ENCODE results near the gene ARHGEF28. TPM values are rescaled to one million over a fixed set of nuclear protein-coding genes. Genes with fewer than 3 reads are reported as not detected.

The ARHGEF28 gene
- total RNA-seq, 2 experiments from 2014 or later = not detected

GRCh38 chr5:73822278-73822988 lies 196.4 kb downstream of the ARHGEF28 start:
- no peaks in the 10 kb centered on the region for H3K4me1 Mint-ChIP-seq (ENCODE audit: low read depth)
- no peaks in the 10 kb centered on the region for H3K36me3 Mint-ChIP-seq (ENCODE audit: low read depth)
- ATAC-seq (no peak), DNase-seq (no peak)
- peaks cover 2% of the 10 kb centered on the region for H3K27me3 Mint-ChIP-seq (ENCODE audit: low read depth)
- no peak overlapping the region for H3K27ac Mint-ChIP-seq
- H3K9me3 Mint-ChIP-seq (ENCODE audit: insufficient read depth) = no peaks in the 10 kb centered on the region
- no peak overlapping the region for H3K4me3 Mint-ChIP-seq
- ChIA-PET CTCF (no interaction called here), POLR2A (no interaction called here)

- POLR2A ChIA-PET = no interaction called here
- no peak overlapping the region for H3K4me3 Mint-ChIP-seq
- ATAC-seq = no peak
Measured at GRCh38 chr5:73822989-73823339, 197.0 kb downstream of the ARHGEF28 start.

GRCh38 chr5:73823508-73823925 lies 197.5 kb downstream of the ARHGEF28 start:
- Mint-ChIP-seq H3K4me1 (ENCODE audit: low read depth) (no peaks in the 10 kb centered on the region), H3K36me3 (ENCODE audit: low read depth) (no peaks in the 10 kb centered on the region), H3K27me3 (ENCODE audit: low read depth) (peaks cover 7% of the 10 kb centered on the region), H3K9me3 (ENCODE audit: insufficient read depth) (no peaks in the 10 kb centered on the region), H3K27ac (no peak overlapping the region), H3K4me3 (no peak overlapping the region)
- ATAC-seq (no peak), DNase-seq (no peak)
- ChIA-PET CTCF (no interaction called here), POLR2A (no interaction called here)

More at GRCh38 chr5:73822989-73823339, 197.0 kb downstream of the ARHGEF28 start:
- no peaks in the 10 kb centered on the region for H3K4me1 Mint-ChIP-seq (ENCODE audit: low read depth)
- no peaks in the 10 kb centered on the region for H3K9me3 Mint-ChIP-seq (ENCODE audit: insufficient read depth)
- peaks cover 2% of the 10 kb centered on the region for H3K27me3 Mint-ChIP-seq (ENCODE audit: low read depth)
- H3K27ac Mint-ChIP-seq = no peak overlapping the region
- CTCF ChIA-PET = no interaction called here
- DNase-seq = no peak
- no peaks in the 10 kb centered on the region for H3K36me3 Mint-ChIP-seq (ENCODE audit: low read depth)

DNA sequence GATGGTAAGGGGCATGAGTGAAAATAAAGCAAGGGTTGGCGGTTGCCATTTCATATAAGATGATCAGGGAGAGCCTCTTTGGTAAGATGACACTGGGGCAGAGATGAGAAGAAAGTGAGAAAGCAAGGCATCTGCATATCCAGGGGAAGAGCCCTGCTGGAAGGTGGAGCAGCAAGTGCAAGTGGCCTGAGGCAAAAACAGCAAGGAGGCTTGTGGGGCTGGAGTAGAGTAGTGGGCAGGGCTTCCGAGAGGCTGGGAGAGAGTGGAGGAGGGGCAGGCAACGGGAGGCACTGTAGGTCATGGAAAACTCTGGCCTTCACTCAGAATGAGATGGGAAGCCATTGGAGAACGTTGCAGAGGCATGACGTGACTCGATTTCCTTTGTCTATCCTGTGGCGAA lies 199.2 kb downstream of the ARHGEF28 start:
- H3K9me3 Mint-ChIP-seq (ENCODE audit: insufficient read depth) = no peaks in the 10 kb centered on the region
- H3K27me3 Mint-ChIP-seq (ENCODE audit: low read depth) = peaks cover 9% of the 10 kb centered on the region
- H3K27ac Mint-ChIP-seq = no peak overlapping the region
- no peak for ATAC-seq
- H3K4me3 Mint-ChIP-seq = no peak overlapping the region
- ChIA-PET POLR2A (no interaction called here), CTCF (no interaction called here)
- H3K4me1 Mint-ChIP-seq (ENCODE audit: low read depth) = no peaks in the 10 kb centered on the region
- no peaks in the 10 kb centered on the region for H3K36me3 Mint-ChIP-seq (ENCODE audit: low read depth)
- DNase-seq = no peak

DNA sequence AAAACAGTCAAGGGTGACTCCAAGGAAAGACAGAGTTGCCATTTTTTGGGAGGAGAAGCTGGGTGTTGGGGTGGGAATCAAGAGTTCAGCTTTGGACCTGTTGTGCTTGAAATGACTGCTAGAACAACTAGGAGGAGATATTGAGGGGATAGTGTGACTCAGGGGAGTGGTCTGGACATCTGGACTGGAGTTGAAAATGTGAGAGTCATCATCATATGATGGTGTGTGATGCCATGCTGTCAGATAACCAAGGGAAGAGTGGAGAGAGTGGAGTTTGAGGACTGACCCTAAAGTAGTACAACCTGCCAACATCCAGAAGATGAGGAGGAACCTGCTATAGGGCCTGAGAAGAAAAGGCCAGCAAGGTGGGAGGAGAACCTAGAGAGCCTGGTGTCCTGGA lies 199.7 kb downstream of the ARHGEF28 start:
- peaks cover 9% of the 10 kb centered on the region for H3K27me3 Mint-ChIP-seq (ENCODE audit: low read depth)
- H3K36me3 Mint-ChIP-seq (ENCODE audit: low read depth) = no peaks in the 10 kb centered on the region
- CTCF ChIA-PET = no interaction called here
- ATAC-seq (no peak), DNase-seq (no peak)
- no peak overlapping the region for H3K4me3 Mint-ChIP-seq
- H3K4me1 Mint-ChIP-seq (ENCODE audit: low read depth) = no peaks in the 10 kb centered on the region
- POLR2A ChIA-PET = no interaction called here
- no peaks in the 10 kb centered on the region for H3K9me3 Mint-ChIP-seq (ENCODE audit: insufficient read depth)
- H3K27ac Mint-ChIP-seq = no peak overlapping the region

- POLR2A ChIA-PET = no interaction called here
- Mint-ChIP-seq H3K4me1 (ENCODE audit: low read depth) (no peaks in the 10 kb centered on the region), H3K4me3 (no peak overlapping the region), H3K27me3 (ENCODE audit: low read depth) (peaks cover 9% of the 10 kb centered on the region), H3K9me3 (ENCODE audit: insufficient read depth) (no peaks in the 10 kb centered on the region), H3K36me3 (ENCODE audit: low read depth) (no peaks in the 10 kb centered on the region), H3K27ac (no peak overlapping the region)
- DNase-seq (no peak), ATAC-seq (no peak)
- CTCF ChIA-PET = no interaction called here
Measured at GRCh38 chr5:73826301-73827105, 200.5 kb downstream of the ARHGEF28 start.

GRCh38 chr5:73827106-73827450 lies 201.1 kb downstream of the ARHGEF28 start:
- H3K27me3 Mint-ChIP-seq (ENCODE audit: low read depth) = peaks cover 9% of the 10 kb centered on the region
- DNase-seq (no peak), ATAC-seq (no peak)
- H3K27ac Mint-ChIP-seq = no peak overlapping the region
- H3K4me1 Mint-ChIP-seq (ENCODE audit: low read depth) = no peaks in the 10 kb centered on the region
- ChIA-PET CTCF (no interaction called here), POLR2A (no interaction called here)
- no peaks in the 10 kb centered on the region for H3K9me3 Mint-ChIP-seq (ENCODE audit: insufficient read depth)
- no peak overlapping the region for H3K4me3 Mint-ChIP-seq
- no peaks in the 10 kb centered on the region for H3K36me3 Mint-ChIP-seq (ENCODE audit: low read depth)

DNA sequence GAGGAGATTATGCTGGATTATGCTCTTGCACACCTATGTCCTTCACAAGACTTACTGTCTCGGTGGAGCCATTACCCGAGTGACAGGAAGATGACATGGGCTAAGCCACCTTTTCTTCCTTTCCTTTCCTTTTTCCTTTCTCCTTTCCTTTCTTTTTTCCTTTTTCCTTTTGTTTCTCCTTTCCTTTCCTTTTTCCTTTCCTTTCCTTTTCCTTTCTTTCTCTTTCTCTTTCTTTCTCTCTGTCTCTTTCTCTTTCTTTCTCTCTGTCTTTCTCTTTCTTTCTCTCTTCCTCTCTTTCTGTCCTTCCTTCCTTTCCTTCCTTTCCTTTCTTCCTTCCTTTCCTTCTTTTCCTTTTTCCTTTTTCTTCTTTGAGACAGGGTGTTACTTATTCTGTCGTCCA lies 202.5 kb downstream of the ARHGEF28 start:
- POLR2A ChIA-PET = no interaction called here

DNA sequence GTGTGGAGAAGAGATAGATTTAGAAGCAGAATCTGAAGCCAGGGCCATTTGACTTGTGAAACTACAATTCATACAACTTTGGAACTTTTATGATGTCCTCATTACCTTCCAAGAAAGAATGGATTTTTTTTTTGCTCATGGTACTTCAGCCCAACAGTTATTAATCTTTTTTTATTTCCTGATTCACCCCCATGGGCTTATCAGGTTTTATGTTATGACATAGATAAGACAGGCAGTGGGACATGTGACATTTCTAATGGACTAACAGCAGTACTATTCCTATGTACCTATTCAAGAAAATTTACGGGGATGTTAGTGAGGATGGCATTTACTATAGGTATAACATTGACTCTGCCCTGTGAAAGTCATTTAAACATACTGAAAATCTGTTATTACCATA lies 204.7 kb downstream of the ARHGEF28 start:
- POLR2A ChIA-PET = no interaction called here
- DNase-seq (no peak), ATAC-seq (no peak)
- Mint-ChIP-seq H3K4me3 (no peak overlapping the region), H3K27me3 (ENCODE audit: low read depth) (peaks cover 15% of the 10 kb centered on the region), H3K9me3 (ENCODE audit: insufficient read depth) (no peaks in the 10 kb centered on the region), H3K36me3 (ENCODE audit: low read depth) (no peaks in the 10 kb centered on the region), H3K4me1 (ENCODE audit: low read depth) (no peaks in the 10 kb centered on the region), H3K27ac (no peak overlapping the region)
- CTCF ChIA-PET = no interaction called here

More for the DNA sequence above, 202.5 kb downstream of the ARHGEF28 start:
- Mint-ChIP-seq H3K4me1 (ENCODE audit: low read depth) (no peaks in the 10 kb centered on the region), H3K9me3 (ENCODE audit: insufficient read depth) (no peaks in the 10 kb centered on the region), H3K27me3 (ENCODE audit: low read depth) (peaks cover 12% of the 10 kb centered on the region), H3K4me3 (no peak overlapping the region), H3K36me3 (ENCODE audit: low read depth) (no peaks in the 10 kb centered on the region), H3K27ac (no peak overlapping the region)
- DNase-seq (no peak), ATAC-seq (no peak)
- CTCF ChIA-PET = no interaction called here

GRCh38 chr5:73831066-73831465 lies 205.1 kb downstream of the ARHGEF28 start:
- H3K4me3 Mint-ChIP-seq = no peak overlapping the region
- ATAC-seq (no peak), DNase-seq (no peak)
- H3K4me1 Mint-ChIP-seq (ENCODE audit: low read depth) = no peaks in the 10 kb centered on the region
- ChIA-PET POLR2A (no interaction called here), CTCF (no interaction called here)
- no peaks in the 10 kb centered on the region for H3K9me3 Mint-ChIP-seq (ENCODE audit: insufficient read depth)
- no peaks in the 10 kb centered on the region for H3K36me3 Mint-ChIP-seq (ENCODE audit: low read depth)
- H3K27ac Mint-ChIP-seq = no peak overlapping the region
- peaks cover 15% of the 10 kb centered on the region for H3K27me3 Mint-ChIP-seq (ENCODE audit: low read depth)

- ChIA-PET CTCF (no interaction called here), POLR2A (no interaction called here)
- Mint-ChIP-seq H3K27ac (no peak overlapping the region), H3K4me3 (no peak overlapping the region), H3K27me3 (ENCODE audit: low read depth) (peaks cover 16% of the 10 kb centered on the region), H3K36me3 (ENCODE audit: low read depth) (no peaks in the 10 kb centered on the region), H3K9me3 (ENCODE audit: insufficient read depth) (no peaks in the 10 kb centered on the region), H3K4me1 (ENCODE audit: low read depth) (no peaks in the 10 kb centered on the region)
- DNase-seq (no peak), ATAC-seq (no peak)
Measured at GRCh38 chr5:73834693-73835092, 208.7 kb downstream of the ARHGEF28 start.

DNA sequence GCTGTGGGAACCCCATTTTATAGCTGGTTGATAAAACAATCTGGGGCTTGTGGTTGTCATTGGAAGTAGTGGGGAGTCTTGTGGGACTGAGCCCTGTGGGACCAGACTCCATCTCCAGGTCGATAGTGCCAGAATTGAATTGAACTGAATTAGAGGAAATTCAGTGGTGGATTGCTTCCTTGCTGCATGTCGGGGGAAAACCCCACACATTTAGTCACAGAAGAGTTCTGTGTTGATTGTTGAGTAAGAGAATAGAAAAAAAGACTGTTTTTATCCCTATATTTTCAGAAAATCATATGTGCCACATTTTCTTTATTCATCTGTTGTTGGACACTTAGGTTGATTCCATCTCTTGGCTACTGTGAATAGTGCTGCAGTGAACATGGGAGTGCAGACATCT lies 209.7 kb downstream of the ARHGEF28 start:
- peaks cover 17% of the 10 kb centered on the region for H3K27me3 Mint-ChIP-seq (ENCODE audit: low read depth)
- no peaks in the 10 kb centered on the region for H3K9me3 Mint-ChIP-seq (ENCODE audit: insufficient read depth)
- ChIA-PET CTCF (no interaction called here), POLR2A (no interaction called here)
- DNase-seq = no peak
- ATAC-seq = no peak
- H3K4me1 Mint-ChIP-seq (ENCODE audit: low read depth) = no peaks in the 10 kb centered on the region
- H3K4me3 Mint-ChIP-seq = no peak overlapping the region
- H3K27ac Mint-ChIP-seq = no peak overlapping the region
- H3K36me3 Mint-ChIP-seq (ENCODE audit: low read depth) = no peaks in the 10 kb centered on the region

GRCh38 chr5:73836607-73837006 lies 210.6 kb downstream of the ARHGEF28 start:
- ChIA-PET POLR2A (no interaction called here), CTCF (no interaction called here)
- ATAC-seq = no peak
- Mint-ChIP-seq H3K27me3 (ENCODE audit: low read depth) (peaks cover 17% of the 10 kb centered on the region), H3K4me3 (no peak overlapping the region), H3K36me3 (ENCODE audit: low read depth) (no peaks in the 10 kb centered on the region), H3K27ac (no peak overlapping the region), H3K4me1 (ENCODE audit: low read depth) (no peaks in the 10 kb centered on the region), H3K9me3 (ENCODE audit: insufficient read depth) (no peaks in the 10 kb centered on the region)
- no peak for DNase-seq

Data from activated CD8-positive, alpha-beta T cell treated with anti-CD3 and anti-CD28 coated beads, Interleukin-2, amount 10 ng/mL, durations not matched to agents 7 days and 5 days (primary cell).